ENCODE results near the gene CASQ2. TPM values are rescaled to one million over a fixed set of nuclear protein-coding genes. Genes with fewer than 3 reads are reported as not detected.
A peak's percentile ranks its signal among the peaks of the same experiment; 100 is the strongest.
"Not testable (repeated sequence)": the region's sequence is repeated elsewhere in the genome, so short reads cannot be mapped to it uniquely, and the experiment has no call there.

CASQ2 gene
- total RNA-seq, 4 donors from 2014 or later: 1.5 to 30.2 (median 7.8) TPM

GRCh38 chr1:115782571-115783281 is 14.2 kb upstream of the CASQ2 start:
- no peak overlapping the region for H3K27ac ChIP-seq
- DNase-seq: no peak
- intact Hi-C loops (cut with DNase I; ENCODE audit: low total_unique reads): no loop called here

GRCh38 chr1:115781851-115782250 is 13.3 kb upstream of the CASQ2 start:
- H3K4me3 ChIP-seq: no peak overlapping the region
- H3K36me3 ChIP-seq: no peaks in the 10 kb centered on the region
- no peak for DNase-seq
- H3K27me3 ChIP-seq: no peaks in the 10 kb centered on the region
- H3K27ac ChIP-seq: no peak overlapping the region
- no peaks in the 10 kb centered on the region for H3K4me1 ChIP-seq
- TF ChIP-seq POLR2A (IDR thresholded peaks at IDR 0.05): no peak
- intact Hi-C loops (cut with DNase I; ENCODE audit: low total_unique reads): no loop called here
- no peaks in the 10 kb centered on the region for H3K9me3 ChIP-seq

More at GRCh38 chr1:115782571-115783281, 14.2 kb upstream of the CASQ2 start:
- no peak for TF ChIP-seq POLR2A (IDR thresholded peaks at IDR 0.05)
- TF ChIP-seq, protein P1, sequence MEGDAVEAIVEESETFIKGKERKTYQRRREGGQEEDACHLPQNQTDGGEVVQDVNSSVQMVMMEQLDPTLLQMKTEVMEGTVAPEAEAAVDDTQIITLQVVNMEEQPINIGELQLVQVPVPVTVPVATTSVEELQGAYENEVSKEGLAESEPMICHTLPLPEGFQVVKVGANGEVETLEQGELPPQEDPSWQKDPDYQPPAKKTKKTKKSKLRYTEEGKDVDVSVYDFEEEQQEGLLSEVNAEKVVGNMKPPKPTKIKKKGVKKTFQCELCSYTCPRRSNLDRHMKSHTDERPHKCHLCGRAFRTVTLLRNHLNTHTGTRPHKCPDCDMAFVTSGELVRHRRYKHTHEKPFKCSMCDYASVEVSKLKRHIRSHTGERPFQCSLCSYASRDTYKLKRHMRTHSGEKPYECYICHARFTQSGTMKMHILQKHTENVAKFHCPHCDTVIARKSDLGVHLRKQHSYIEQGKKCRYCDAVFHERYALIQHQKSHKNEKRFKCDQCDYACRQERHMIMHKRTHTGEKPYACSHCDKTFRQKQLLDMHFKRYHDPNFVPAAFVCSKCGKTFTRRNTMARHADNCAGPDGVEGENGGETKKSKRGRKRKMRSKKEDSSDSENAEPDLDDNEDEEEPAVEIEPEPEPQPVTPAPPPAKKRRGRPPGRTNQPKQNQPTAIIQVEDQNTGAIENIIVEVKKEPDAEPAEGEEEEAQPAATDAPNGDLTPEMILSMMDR (IDR thresholded peaks at IDR 0.05): no peak
- Histone ChIP-seq H3K27me3 (no peaks in the 10 kb centered on the region), H3K36me3 (no peaks in the 10 kb centered on the region), H3K4me1 (no peaks in the 10 kb centered on the region), H3K9me3 (no peaks in the 10 kb centered on the region), H3K4me3 (no peak overlapping the region)

DNA sequence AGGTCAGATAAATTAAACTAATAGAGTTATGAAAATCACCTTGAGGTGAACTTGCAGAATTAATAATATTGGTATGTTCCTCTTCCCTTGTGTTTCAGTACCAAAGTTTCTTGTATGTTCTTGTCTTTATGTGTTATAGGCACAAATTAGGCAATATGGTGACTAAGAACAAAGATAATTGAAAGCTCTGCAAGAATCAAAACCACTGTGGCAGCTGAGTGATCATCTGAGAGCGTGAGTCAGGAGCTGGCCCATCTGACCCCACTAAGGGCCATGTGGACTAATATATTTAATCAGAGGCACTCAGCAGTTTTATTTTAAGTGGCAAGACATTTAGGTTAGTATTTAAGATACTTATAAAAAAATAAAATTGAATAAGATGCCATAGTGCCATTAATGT is 12.8 kb upstream of the CASQ2 start:
- H3K27ac ChIP-seq: no peak overlapping the region
- H3K9me3 ChIP-seq: no peaks in the 10 kb centered on the region
- H3K4me1 ChIP-seq: no peaks in the 10 kb centered on the region
- intact Hi-C loops (cut with DNase I; ENCODE audit: low total_unique reads): no loop called here
- H3K36me3 ChIP-seq: no peaks in the 10 kb centered on the region
- TF ChIP-seq, protein P1 (IDR thresholded peaks at IDR 0.05): no peak
- TF ChIP-seq POLR2A (IDR thresholded peaks at IDR 0.05): no peak
- DNase-seq: no peak
- H3K27me3 ChIP-seq: no peaks in the 10 kb centered on the region
- no peak overlapping the region for H3K4me3 ChIP-seq

DNA sequence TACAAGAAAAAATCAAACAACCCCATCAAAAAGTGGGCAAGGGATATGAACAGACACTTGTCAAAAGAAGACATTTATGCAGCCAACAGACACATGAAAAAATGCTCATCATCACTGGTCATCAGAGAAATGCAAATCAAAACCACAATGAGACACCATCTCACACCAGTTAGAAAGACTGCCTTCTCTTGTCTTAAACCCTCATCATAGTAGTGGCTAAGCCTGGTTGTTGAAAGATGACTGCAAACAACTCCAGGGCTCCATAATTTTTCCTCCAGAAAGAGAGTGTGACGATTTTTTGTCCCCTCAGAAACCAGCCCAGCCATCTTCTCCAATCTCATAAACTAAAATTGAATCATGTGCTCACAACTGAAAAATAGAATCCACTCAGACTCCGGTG is 12.1 kb upstream of the CASQ2 start:
- H3K36me3 ChIP-seq; H3K27me3 ChIP-seq; H3K4me1 ChIP-seq; intact Hi-C loops (cut with DNase I; ENCODE audit: low total_unique reads); DNase-seq; H3K27ac ChIP-seq; H3K4me3 ChIP-seq; H3K9me3 ChIP-seq: not testable (repeated sequence)

- intact Hi-C loops (cut with DNase I; ENCODE audit: low total_unique reads): loop anchor here (10.0 kb wide), 1 partner anchor 64 kb away; no protein-coding TSS in a partner anchor
- DNase-seq, H3K4me1 ChIP-seq: not testable (repeated sequence)
Measured at GRCh38 chr1:115779075-115779474, 10.6 kb upstream of the CASQ2 start.

DNA sequence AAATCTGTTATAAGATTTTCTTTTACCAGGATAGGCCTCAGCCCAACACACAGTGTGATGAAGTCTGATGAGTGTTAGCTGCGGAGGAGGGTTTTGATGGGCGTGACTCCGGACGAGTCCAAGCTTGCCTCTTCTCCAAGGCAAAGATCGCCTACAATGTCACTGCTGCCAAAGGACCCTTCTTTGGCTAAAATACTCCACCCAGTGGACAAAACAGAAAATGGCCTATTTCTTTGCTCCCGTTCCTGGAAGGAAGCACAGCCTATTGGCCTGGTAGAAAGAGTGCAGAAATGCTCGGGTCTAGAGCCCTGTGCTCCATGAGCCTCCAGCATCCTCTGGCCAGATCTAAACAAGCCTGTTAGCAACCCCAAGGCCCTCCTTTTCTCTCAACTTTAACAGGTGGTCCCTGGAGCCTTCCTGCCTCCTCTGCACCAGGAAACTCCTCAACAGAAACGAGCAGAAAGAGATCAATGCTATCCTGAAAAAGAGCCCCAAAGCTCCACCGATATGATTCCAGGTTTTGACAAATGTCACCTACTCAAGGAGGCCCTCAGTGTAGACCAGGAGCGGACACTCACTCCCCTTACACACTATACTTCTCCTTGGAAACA is 3.4 kb upstream of the CASQ2 start:
- Histone ChIP-seq H3K27ac (peak overlapping the region in 1 of 2 donors; percentile 59), H3K4me1 (no peaks in the 10 kb centered on the region), H3K27me3 (no peaks in the 10 kb centered on the region), H3K36me3 (no peaks in the 10 kb centered on the region), H3K9me3 (no peaks in the 10 kb centered on the region), H3K4me3 (no peak overlapping the region)
- intact Hi-C loops (cut with DNase I; ENCODE audit: low total_unique reads): loop anchor here (10.0 kb wide), 1 partner anchor 57 kb away; no protein-coding TSS in a partner anchor
- DNase-seq: peak; percentile 66 to 82
- TF ChIP-seq, protein P1 (IDR thresholded peaks at IDR 0.05): peak; percentile 68 to 84 (median 74)
- TF ChIP-seq POLR2A (IDR thresholded peaks at IDR 0.05): no peak

More at GRCh38 chr1:115779075-115779474, 10.6 kb upstream of the CASQ2 start:
- H3K4me3 ChIP-seq, H3K36me3 ChIP-seq, H3K27me3 ChIP-seq, H3K9me3 ChIP-seq, H3K27ac ChIP-seq: not testable (repeated sequence)

All from uterus (tissue), 4 donors.